ENCODE data around the gene ANAPC5. TPM values are rescaled to one million over a fixed set of nuclear protein-coding genes. Genes with fewer than 3 reads are reported as not detected.
"Not testable (repeated sequence)": the region's sequence is repeated elsewhere in the genome, so short reads cannot be mapped to it uniquely, and the experiment has no call there.

The ANAPC5 gene
- total RNA-seq, 4 donors from 2014 or later: 84.1 to 128 (median 91.8) TPM

GRCh38 chr12:121314431-121314830, 37.8 kb downstream of the ANAPC5 start:
- Histone ChIP-seq H3K27ac (no peak overlapping the region), H3K4me3 (no peak overlapping the region), H3K27me3 (no peaks in the 10 kb centered on the region), H3K4me1 (no peaks in the 10 kb centered on the region), H3K36me3 (peaks cover 0 to 37% of the 10 kb centered on the region in 2 donors), H3K9me3 (no peaks in the 10 kb centered on the region)
- in situ Hi-C loops (cut with MboI; ENCODE audit: low sequenced_read_pairs in 4 of 4) (no loop called here), intact Hi-C loops (cut with DNase I; ENCODE audit: low total_unique reads) (no loop called here)
- TF ChIP-seq POLR2A (IDR thresholded peaks at IDR 0.05) (no peak), CTCF (IDR thresholded peaks at IDR 0.05 in 4 of 5, conservative IDR thresholded peaks at IDR 0.05 in 1 of 5) (no peak)
- ATAC-seq (no peak), DNase-seq (no peak)

- H3K27ac ChIP-seq; in situ Hi-C loops (cut with MboI; ENCODE audit: low sequenced_read_pairs in 4 of 4); H3K9me3 ChIP-seq; H3K27me3 ChIP-seq; H3K4me3 ChIP-seq; intact Hi-C loops (cut with DNase I; ENCODE audit: low total_unique reads); DNase-seq; ATAC-seq; H3K4me1 ChIP-seq: not testable (repeated sequence)
- peaks cover 0 to 28% of the 10 kb centered on the region in 2 donors for H3K36me3 ChIP-seq
These were observed 42.0 kb downstream of the ANAPC5 start for GRCh38 chr12:121310231-121310630.

GRCh38 chr12:121307397-121307796, 44.8 kb downstream of the ANAPC5 start:
- H3K9me3 ChIP-seq; ATAC-seq; intact Hi-C loops (cut with DNase I; ENCODE audit: low total_unique reads); H3K4me3 ChIP-seq; in situ Hi-C loops (cut with MboI; ENCODE audit: low sequenced_read_pairs in 4 of 4); DNase-seq; H3K27ac ChIP-seq; H3K4me1 ChIP-seq; H3K27me3 ChIP-seq: not testable (repeated sequence)
- peaks cover 0 to 28% of the 10 kb centered on the region in 2 donors for H3K36me3 ChIP-seq

- ATAC-seq (no peak), DNase-seq (no peak)
- H3K4me3 ChIP-seq: no peak overlapping the region
- intact Hi-C loops (cut with DNase I; ENCODE audit: low total_unique reads) (no loop called here), in situ Hi-C loops (cut with MboI; ENCODE audit: low sequenced_read_pairs in 4 of 4) (no loop called here)
- H3K36me3 ChIP-seq: peaks cover 0 to 14% of the 10 kb centered on the region in 2 donors
- TF ChIP-seq POLR2A (IDR thresholded peaks at IDR 0.05) (no peak), CTCF (IDR thresholded peaks at IDR 0.05 in 4 of 5, conservative IDR thresholded peaks at IDR 0.05 in 1 of 5) (no peak)
- no peaks in the 10 kb centered on the region for H3K9me3 ChIP-seq
- H3K27me3 ChIP-seq: no peaks in the 10 kb centered on the region
- no peak overlapping the region for H3K27ac ChIP-seq
- peaks cover 7 to 10% of the 10 kb centered on the region in 2 donors for H3K4me1 ChIP-seq
These were observed 47.9 kb downstream of the ANAPC5 start for GRCh38 chr12:121304306-121304705.

- H3K27me3 ChIP-seq: no peaks in the 10 kb centered on the region
- H3K27ac ChIP-seq: no peak overlapping the region
These were observed 50.3 kb downstream of the ANAPC5 start for GRCh38 chr12:121301876-121302275.

More at GRCh38 chr12:121301876-121302275, 50.3 kb downstream of the ANAPC5 start:
- ATAC-seq (no peak), DNase-seq (no peak)
- Histone ChIP-seq H3K9me3 (no peaks in the 10 kb centered on the region), H3K36me3 (no peaks in the 10 kb centered on the region), H3K4me1 (peaks cover 13 to 19% of the 10 kb centered on the region in 2 donors), H3K4me3 (no peak overlapping the region)
- intact Hi-C loops (cut with DNase I; ENCODE audit: low total_unique reads): no loop called here
- in situ Hi-C loops (cut with MboI; ENCODE audit: low sequenced_read_pairs in 4 of 4): no loop called here
- TF ChIP-seq CTCF (IDR thresholded peaks at IDR 0.05 in 4 of 5, conservative IDR thresholded peaks at IDR 0.05 in 1 of 5): no peak
- no peak for TF ChIP-seq POLR2A (IDR thresholded peaks at IDR 0.05)
